Stimulated activated naive B cell treated with anti-CD40 and anti-IgM and Interleukin-4, amounts not matched to agents 10 μg/mL and 1 μg/mL and 100 μg/mL, for 72 hours (primary cell): ENCODE results near the gene PUSL1.
"Not testable (repeated sequence)": the region's sequence is repeated elsewhere in the genome, so short reads cannot be mapped to it uniquely, and the experiment has no call there.

ENCODE experiments used
- ATAC-seq, 2 donors: fragments of 150-1000 bp; cut with Tn5 transposase; replicated peaks; 2 replicates each; pipeline ENCODE4 v1.10.0; 2021; ENCODE audit warnings: moderate library complexity in 1 of 2
- DNase-seq: peaks from one replicate; pipeline ENCODE4 v3.0.0; 2021
- H3K27ac Mint-ChIP-seq: one replicate; pipeline ENCODE4 v1.8.0; 2022; ENCODE audit warnings: mild to moderate bottlenecking, mixed read lengths
- H3K27me3 Mint-ChIP-seq, 2 donors: one replicate each; pipeline ENCODE4 v1.8.0; 2022; ENCODE audit warnings: mixed read lengths in 2 of 2
- H3K36me3 Mint-ChIP-seq, 2 donors: one replicate each; pipeline ENCODE4 v1.8.0; 2022; ENCODE audit warnings: mixed read lengths in 2 of 2, mild to moderate bottlenecking in 1 of 2
- H3K4me1 Mint-ChIP-seq, 2 donors: one replicate each; pipeline ENCODE4 v1.8.0; 2022; ENCODE audit warnings: mixed read lengths in 2 of 2, mild to moderate bottlenecking in 1 of 2
- H3K4me3 Mint-ChIP-seq, 2 donors: one replicate each; pipeline ENCODE4 v1.8.0; 2022; ENCODE audit warnings: mild to moderate bottlenecking in 2 of 2, mixed read lengths in 2 of 2, moderate library complexity in 1 of 2
- H3K9me3 Mint-ChIP-seq, 2 donors: one replicate each; pipeline ENCODE4 v1.8.0; 2022; ENCODE audit warnings: mixed read lengths in 2 of 2, mild to moderate bottlenecking in 1 of 2

Gene PUSL1

GRCh38 chr1:1314237-1314586, 5.8 kb downstream of the PUSL1 start:
- H3K4me1 Mint-ChIP-seq, result peaks cover 7 to 22% of the 10 kb centered on the region in 2 donors
- no peaks in the 10 kb centered on the region for H3K27me3 Mint-ChIP-seq
- peaks cover 24 to 39% of the 10 kb centered on the region in 2 donors for H3K36me3 Mint-ChIP-seq
- H3K4me3 Mint-ChIP-seq, result no peak overlapping the region
- no peaks in the 10 kb centered on the region for H3K9me3 Mint-ChIP-seq
- no peak overlapping the region for H3K27ac Mint-ChIP-seq
- no peak for ATAC-seq
- no peak for DNase-seq

- peaks cover 24 to 44% of the 10 kb centered on the region in 2 donors for H3K36me3 Mint-ChIP-seq
- H3K4me1 Mint-ChIP-seq, result peaks cover 7 to 23% of the 10 kb centered on the region in 2 donors
- ATAC-seq (no peak), DNase-seq (no peak)
- no peak overlapping the region for H3K4me3 Mint-ChIP-seq
- peak overlapping the region; percentile 11 for H3K27ac Mint-ChIP-seq
- H3K9me3 Mint-ChIP-seq, result no peaks in the 10 kb centered on the region
- no peaks in the 10 kb centered on the region for H3K27me3 Mint-ChIP-seq
Observed at GRCh38 chr1:1314678-1315335, 6.4 kb downstream of the PUSL1 start.

- Mint-ChIP-seq H3K36me3 (peaks cover 24 to 49% of the 10 kb centered on the region in 2 donors), H3K4me3 (no peak overlapping the region), H3K27me3 (no peaks in the 10 kb centered on the region), H3K27ac (no peak overlapping the region), H3K9me3 (no peaks in the 10 kb centered on the region), H3K4me1 (peaks cover 4 to 24% of the 10 kb centered on the region in 2 donors)
- DNase-seq (no peak), ATAC-seq (no peak)
Observed at GRCh38 chr1:1315435-1315954, 7.1 kb downstream of the PUSL1 start.

- not testable (repeated sequence) for H3K27me3 Mint-ChIP-seq, ATAC-seq, H3K9me3 Mint-ChIP-seq, H3K27ac Mint-ChIP-seq, H3K4me3 Mint-ChIP-seq, DNase-seq
- H3K4me1 Mint-ChIP-seq, result peaks cover 3 to 27% of the 10 kb centered on the region in 2 donors
- H3K36me3 Mint-ChIP-seq, result peaks cover 24 to 45% of the 10 kb centered on the region in 2 donors
Observed at GRCh38 chr1:1316199-1316598, 7.8 kb downstream of the PUSL1 start.

GRCh38 chr1:1317420-1317819, 9.0 kb downstream of the PUSL1 start:
- H3K36me3 Mint-ChIP-seq, result peaks cover 24 to 50% of the 10 kb centered on the region in 2 donors
- no peaks in the 10 kb centered on the region for H3K9me3 Mint-ChIP-seq
- no peak for DNase-seq
- H3K27me3 Mint-ChIP-seq, result no peaks in the 10 kb centered on the region
- peaks cover 7 to 31% of the 10 kb centered on the region in 2 donors for H3K4me1 Mint-ChIP-seq
- H3K4me3 Mint-ChIP-seq, result no peak overlapping the region
- ATAC-seq, result no peak
- no peak overlapping the region for H3K27ac Mint-ChIP-seq

GRCh38 chr1:1318131-1318652, 9.8 kb downstream of the PUSL1 start:
- Mint-ChIP-seq H3K9me3 (no peaks in the 10 kb centered on the region), H3K27ac (no peak overlapping the region), H3K4me1 (peaks cover 10 to 38% of the 10 kb centered on the region in 2 donors), H3K4me3 (no peak overlapping the region), H3K27me3 (no peaks in the 10 kb centered on the region), H3K36me3 (peaks cover 21 to 50% of the 10 kb centered on the region in 2 donors)
- ATAC-seq, result no peak
- no peak for DNase-seq

- no peak for DNase-seq
- Mint-ChIP-seq H3K36me3 (peaks cover 15 to 48% of the 10 kb centered on the region in 2 donors), H3K27ac (peak overlapping the region; percentile 69), H3K27me3 (no peaks in the 10 kb centered on the region), H3K9me3 (no peaks in the 10 kb centered on the region), H3K4me1 (peaks cover 13 to 45% of the 10 kb centered on the region in 2 donors), H3K4me3 (no peak overlapping the region)
- no peak for ATAC-seq
Observed at GRCh38 chr1:1318777-1319645, 10.6 kb downstream of the PUSL1 start.

GRCh38 chr1:1319646-1319941, 11.2 kb downstream of the PUSL1 start:
- Mint-ChIP-seq H3K27me3 (no peaks in the 10 kb centered on the region), H3K4me1 (peaks cover 13 to 45% of the 10 kb centered on the region in 2 donors), H3K36me3 (peaks cover 16 to 48% of the 10 kb centered on the region in 2 donors), H3K9me3 (no peaks in the 10 kb centered on the region), H3K27ac (peak overlapping the region; percentile 69), H3K4me3 (no peak overlapping the region)
- DNase-seq (no peak), ATAC-seq (no peak)

- H3K36me3 Mint-ChIP-seq, result peaks cover 11 to 42% of the 10 kb centered on the region in 2 donors
- no peak overlapping the region for H3K27ac Mint-ChIP-seq
- DNase-seq (no peak), ATAC-seq (no peak)
- no peaks in the 10 kb centered on the region for H3K9me3 Mint-ChIP-seq
- peaks cover 14 to 51% of the 10 kb centered on the region in 2 donors for H3K4me1 Mint-ChIP-seq
- no peak overlapping the region for H3K4me3 Mint-ChIP-seq
- H3K27me3 Mint-ChIP-seq, result no peaks in the 10 kb centered on the region
Observed at GRCh38 chr1:1320666-1321448, 12.5 kb downstream of the PUSL1 start.

GRCh38 chr1:1321477-1321876, 13.1 kb downstream of the PUSL1 start:
- H3K27me3 Mint-ChIP-seq, result no peaks in the 10 kb centered on the region
- peaks cover 7 to 37% of the 10 kb centered on the region in 2 donors for H3K36me3 Mint-ChIP-seq
- no peaks in the 10 kb centered on the region for H3K9me3 Mint-ChIP-seq
- H3K4me3 Mint-ChIP-seq, result no peak overlapping the region
- no peak overlapping the region for H3K27ac Mint-ChIP-seq
- H3K4me1 Mint-ChIP-seq, result peaks cover 19 to 57% of the 10 kb centered on the region in 2 donors
- ATAC-seq (no peak), DNase-seq (no peak)

- DNase-seq, result no peak
- Mint-ChIP-seq H3K4me3 (peak overlapping the region; percentile 74 to 89), H3K36me3 (peaks cover 6 to 35% of the 10 kb centered on the region in 2 donors), H3K27me3 (no peaks in the 10 kb centered on the region), H3K27ac (peak overlapping the region; percentile 81), H3K9me3 (no peaks in the 10 kb centered on the region), H3K4me1 (peaks cover 22 to 66% of the 10 kb centered on the region in 2 donors)
- no peak for ATAC-seq
Observed at GRCh38 chr1:1322418-1322817, 14.0 kb downstream of the PUSL1 start.

- H3K36me3 Mint-ChIP-seq, result peaks cover 6 to 34% of the 10 kb centered on the region in 2 donors
- peak overlapping the region; percentile 92 for H3K27ac Mint-ChIP-seq
- H3K4me1 Mint-ChIP-seq, result peaks cover 24 to 66% of the 10 kb centered on the region in 2 donors
- H3K4me3 Mint-ChIP-seq, result peak overlapping the region; percentile 74 to 89
- no peaks in the 10 kb centered on the region for H3K27me3 Mint-ChIP-seq
- ATAC-seq (no peak), DNase-seq (no peak)
- no peaks in the 10 kb centered on the region for H3K9me3 Mint-ChIP-seq
Observed at GRCh38 chr1:1322952-1323351, 14.6 kb downstream of the PUSL1 start.

GRCh38 chr1:1324084-1324523, 15.7 kb downstream of the PUSL1 start:
- H3K4me1 Mint-ChIP-seq, result peaks cover 24 to 60% of the 10 kb centered on the region in 2 donors
- H3K4me3 Mint-ChIP-seq, result peak overlapping the region; percentile 92 to 93
- ATAC-seq, result peak; percentile 48 to 51
- no peaks in the 10 kb centered on the region for H3K9me3 Mint-ChIP-seq
- H3K36me3 Mint-ChIP-seq, result peaks cover 4 to 31% of the 10 kb centered on the region in 2 donors
- DNase-seq, result no peak
- no peaks in the 10 kb centered on the region for H3K27me3 Mint-ChIP-seq
- peak overlapping the region; percentile 97 for H3K27ac Mint-ChIP-seq
